GM21529 (cell line): ENCODE measurements around the gene CSHL1.

ENCODE experiments used
- ATAC-seq: cut with Tn5 transposase; IDR thresholded peaks from one replicate; pipeline ENCODE4 v1.9.1; 2021; ENCODE audit not compliant: unreplicated experiment

Gene CSHL1

DNA sequence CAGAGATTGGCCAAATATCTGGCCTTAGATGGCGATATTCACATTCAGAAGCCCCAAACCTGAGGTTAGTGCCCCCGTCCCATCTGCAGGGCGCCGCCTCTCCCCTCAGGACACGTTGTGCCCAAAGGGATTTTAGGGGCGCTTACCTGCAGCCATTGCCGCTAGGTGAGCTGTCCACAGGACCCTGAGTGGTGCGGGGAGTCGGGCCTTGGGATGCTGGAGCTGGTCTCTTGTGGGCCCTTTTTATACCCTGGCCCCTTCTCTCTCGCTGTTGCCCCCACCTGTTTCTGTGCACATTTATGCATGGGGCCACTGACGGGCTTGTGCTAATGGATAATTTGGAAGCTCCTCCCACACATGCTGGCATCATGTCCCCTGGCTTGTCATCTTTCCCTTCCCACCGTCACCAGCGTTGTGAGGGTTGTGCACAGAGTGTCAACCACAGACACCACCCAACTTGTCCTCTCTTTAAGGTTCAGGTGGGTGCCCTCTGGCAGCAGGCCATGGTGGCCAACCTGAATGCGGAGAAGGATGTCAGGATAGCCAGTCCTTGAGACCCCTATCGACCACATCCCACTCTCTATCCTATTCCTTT, at the start of gene CSHL1:
CSHL1 (minus strand) TSS at position 218 of the 595 bp plus-strand sequence; CDS start at position 156, 62 bp downstream.
- ATAC-seq, result no peak

GRCh38 chr17:63960430-63960829, 49.4 kb upstream of the CSHL1 start:
- no peak for ATAC-seq

DNA sequence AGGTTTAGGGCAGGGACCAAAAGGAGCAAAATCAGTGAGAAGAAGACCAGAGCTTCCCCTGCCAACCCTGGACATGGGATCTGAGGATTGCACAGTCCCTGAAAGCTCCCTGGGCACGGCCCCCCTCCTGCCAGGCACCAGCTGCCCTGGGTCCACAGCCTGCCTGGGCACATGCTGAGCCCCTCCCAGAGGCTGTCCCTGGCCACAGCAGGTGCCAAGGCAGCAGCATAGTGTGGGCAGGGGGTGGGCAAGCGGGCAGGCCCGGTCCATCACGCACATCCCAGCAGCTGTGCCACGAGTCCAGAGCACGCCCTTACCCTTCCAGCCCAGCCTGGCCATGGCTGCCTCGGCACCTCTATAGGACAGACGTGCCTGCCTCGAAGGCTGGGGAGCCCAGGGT, 48.9 kb upstream of the CSHL1 start:
- ATAC-seq, result no peak

DNA sequence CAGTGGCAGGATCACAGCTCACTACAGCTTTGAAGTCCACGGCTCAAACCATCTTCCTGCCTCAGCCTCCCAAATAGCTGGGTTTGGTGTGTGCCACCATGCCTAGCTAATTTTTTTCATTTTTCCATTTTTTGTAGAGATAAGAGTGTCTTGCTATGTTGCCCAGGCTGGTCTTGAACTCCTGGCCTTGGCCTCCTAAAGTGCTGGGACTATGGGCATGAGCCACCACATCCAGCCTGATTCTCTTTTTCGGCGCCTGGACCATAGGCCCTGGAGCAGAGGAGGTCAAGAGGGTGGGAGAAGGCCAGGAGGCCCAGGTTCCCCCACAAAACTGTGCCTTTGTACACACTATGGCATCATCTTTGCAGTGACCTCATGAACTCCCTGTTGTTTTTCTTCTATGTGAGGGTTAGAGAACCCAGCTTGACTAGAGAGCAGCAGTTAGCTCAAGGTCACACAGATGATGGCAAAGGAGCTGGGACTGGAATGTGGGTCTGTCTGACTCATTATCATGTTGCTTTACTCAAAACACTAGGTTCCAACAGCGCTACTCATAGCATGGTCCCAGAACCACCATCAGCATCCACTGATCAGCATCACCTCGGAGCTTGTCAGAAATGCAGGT, 45.4 kb upstream of the CSHL1 start:
- ATAC-seq, result no peak

DNA sequence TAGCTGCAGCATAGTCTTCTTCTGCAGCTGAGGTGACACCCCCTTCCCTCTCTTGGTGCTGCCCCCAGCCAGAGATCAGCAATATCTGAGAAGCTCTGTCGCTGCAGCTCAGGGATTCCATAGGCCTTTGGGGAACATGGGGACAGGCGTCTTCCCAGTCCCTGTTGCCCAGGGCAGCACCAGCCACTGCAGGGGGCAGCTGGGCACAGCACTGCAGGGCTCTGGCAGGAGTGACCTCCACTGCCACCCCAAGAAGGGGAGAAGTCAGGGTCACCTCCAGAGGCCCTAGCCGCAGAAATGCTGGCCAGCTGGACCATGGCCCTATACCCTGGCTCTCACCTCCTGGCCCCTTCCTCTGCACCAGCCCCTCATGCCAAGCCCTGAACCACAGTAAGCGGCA, 44.7 kb upstream of the CSHL1 start:
- ATAC-seq, result no peak

- no peak for ATAC-seq
Observed at GRCh38 chr17:63955232-63955631, 44.2 kb upstream of the CSHL1 start.

DNA sequence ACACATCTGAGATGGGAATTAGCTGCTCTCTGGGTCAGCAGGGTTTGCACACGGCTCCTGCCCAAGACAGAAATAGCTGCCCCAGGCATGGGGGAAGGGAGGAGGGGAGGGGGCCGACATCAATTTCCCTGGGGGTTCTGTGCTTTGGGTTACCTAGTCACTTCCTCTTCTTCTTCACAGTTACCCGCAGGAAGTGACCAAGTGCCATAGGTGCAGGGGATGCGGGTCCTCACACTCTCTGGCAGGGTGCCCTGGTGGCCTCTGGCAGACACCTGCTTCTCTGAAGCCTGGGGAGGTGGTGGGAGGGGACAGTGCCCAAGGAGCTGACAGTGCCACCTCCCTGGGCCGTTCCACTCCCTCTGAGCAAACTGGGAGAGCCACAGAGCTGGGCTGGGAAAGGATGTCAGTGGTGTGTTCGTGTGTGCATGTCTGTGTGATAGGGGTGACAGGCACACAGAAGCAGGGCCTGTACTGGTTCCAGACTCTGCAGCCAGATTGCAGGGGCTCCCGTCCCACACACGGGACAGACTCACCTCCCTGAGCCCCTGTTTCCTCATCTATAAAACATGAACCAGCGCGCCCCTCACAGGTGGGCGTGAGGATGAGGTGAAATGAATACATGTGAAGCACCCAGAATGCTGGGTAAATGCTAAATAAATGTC, 43.5 kb upstream of the CSHL1 start:
- no peak for ATAC-seq

- no peak for ATAC-seq
Observed at GRCh38 chr17:63950940-63951907, 40.2 kb upstream of the CSHL1 start.

- no peak for ATAC-seq
Observed at GRCh38 chr17:63949576-63950250, 38.7 kb upstream of the CSHL1 start.

GRCh38 chr17:63948521-63948920, 37.5 kb upstream of the CSHL1 start:
- ATAC-seq, result no peak

GRCh38 chr17:63947711-63948330, 36.8 kb upstream of the CSHL1 start:
- ATAC-seq, result no peak

DNA sequence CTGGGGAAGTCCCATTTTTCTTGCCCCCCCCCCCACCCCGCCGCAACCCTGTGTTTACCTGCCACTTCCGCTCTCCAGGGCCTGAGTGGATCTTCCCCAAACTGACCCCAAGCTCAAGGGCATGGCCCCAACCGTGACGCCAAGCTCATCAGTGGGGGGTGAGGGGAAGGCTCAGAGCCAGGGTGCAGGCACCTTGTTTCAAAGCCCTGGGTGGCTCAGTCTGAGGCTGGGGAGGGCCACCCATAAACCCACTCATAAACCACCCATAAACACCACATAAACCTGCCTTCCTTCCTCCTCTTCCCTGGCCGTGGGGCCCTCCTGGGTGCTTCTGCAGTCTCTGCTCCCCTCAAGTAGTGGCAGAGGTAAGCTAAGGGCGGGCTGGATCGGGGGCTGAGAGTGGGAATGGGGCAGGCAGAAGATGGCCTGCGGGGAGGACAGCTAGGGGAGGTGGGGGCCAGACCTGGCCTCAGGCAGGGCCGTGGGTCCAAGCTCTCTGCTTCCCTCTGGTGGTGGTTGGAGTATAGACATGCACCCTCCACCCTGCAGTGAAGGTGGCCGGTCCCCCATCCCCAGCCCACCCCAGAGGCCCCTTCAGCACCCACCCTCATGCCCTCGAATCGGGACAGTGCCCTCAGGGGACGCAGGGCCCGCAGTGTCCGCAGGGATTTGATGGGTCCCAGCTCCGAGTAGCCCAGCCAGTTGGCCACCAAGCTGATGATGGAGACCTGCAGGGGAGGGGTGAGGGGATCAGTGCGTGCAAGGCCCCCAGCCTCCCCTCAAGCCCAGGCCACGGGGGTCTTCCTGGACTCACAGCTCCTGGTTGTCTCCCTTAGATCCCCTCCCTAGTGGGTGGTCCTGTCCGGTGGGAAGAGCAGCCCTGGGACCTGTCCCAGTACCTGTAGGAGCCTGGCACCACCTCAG, 35.6 kb upstream of the CSHL1 start:
- ATAC-seq, result no peak

DNA sequence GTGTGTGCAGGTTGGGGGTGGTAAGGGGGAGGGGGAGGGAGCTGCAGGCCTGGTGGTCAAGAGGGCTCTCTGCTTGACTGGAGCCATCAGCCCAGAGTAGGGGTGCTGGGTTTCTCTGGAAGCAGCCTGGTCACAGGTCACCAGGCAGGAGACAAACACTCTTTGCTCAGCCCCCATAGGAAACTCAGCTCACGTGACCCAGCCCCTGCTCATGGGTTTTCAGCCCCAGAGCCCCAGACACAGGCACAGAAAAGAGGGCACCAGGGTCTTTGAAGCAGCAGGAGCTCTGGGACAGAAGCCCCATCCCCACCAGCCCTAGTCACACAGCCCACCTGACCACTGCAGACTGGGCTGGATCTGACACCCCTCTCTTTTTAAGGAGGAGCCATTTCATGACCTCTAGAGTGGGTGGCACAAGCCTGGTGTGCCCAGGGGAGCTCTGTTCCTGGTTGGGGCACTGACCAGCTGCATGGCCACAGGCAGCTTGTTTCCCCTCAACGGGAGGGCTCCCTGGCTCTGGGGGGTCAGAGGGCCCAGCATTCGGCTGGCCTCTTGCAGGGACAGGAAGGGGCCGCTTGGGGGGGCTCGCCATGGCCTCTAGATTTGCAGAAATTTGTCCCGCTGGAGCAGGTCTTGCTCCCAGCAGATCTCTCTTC, 34.9 kb upstream of the CSHL1 start:
- ATAC-seq, result no peak

- ATAC-seq, result no peak
Observed at GRCh38 chr17:63944736-63945499, 33.9 kb upstream of the CSHL1 start.

DNA sequence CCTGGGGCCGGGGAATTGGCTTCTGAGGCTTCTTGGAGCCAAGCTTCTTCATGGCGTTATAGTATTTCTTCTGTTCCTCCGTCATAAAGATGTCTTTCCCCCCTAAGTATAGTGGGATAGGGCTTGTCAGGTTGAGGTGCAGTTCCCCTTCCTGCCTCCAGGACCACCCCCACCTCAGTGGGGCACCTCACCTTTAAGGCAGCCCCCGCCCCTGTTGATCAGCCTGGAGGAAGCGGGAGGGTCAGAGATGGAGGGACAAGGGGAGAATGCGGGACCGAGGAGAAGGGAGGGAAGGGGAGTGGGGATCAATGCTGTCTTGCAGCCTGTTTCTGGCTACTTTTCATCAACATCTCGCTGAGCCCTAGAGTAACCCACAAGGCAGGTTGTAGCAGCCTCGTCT, 32.7 kb upstream of the CSHL1 start:
- ATAC-seq, result no peak

DNA sequence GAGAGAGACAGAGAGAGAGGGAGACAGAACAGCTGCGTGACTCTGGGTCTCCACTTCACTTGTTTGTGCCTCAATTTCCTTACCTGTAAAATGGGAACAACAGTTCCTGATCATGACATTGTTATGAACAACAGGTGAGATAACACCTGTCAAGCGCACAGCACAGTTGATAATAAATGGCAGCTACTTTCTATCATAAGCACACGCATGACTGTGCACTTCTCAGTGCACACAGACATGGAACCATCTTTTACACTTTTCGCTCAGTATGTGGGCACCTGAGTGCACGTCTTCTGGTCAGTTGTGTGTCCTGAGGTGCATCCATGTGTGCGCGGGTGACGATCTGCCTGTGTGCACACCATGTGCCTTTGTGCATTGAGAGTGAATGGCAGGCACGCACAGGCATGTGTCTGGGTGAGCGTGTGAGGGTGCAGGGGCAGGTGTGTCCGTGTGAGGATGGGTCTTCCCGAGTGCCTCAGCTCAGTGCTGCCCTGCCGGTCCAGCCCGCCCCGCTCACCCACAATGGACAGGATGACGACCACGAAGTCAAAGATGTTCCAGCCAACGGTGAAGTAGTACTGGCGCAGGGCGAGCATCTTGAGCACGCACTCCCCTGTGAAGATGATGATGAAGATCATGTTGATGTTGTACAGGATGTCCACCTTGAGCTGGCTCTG, 31.4 kb upstream of the CSHL1 start:
- no peak for ATAC-seq

DNA sequence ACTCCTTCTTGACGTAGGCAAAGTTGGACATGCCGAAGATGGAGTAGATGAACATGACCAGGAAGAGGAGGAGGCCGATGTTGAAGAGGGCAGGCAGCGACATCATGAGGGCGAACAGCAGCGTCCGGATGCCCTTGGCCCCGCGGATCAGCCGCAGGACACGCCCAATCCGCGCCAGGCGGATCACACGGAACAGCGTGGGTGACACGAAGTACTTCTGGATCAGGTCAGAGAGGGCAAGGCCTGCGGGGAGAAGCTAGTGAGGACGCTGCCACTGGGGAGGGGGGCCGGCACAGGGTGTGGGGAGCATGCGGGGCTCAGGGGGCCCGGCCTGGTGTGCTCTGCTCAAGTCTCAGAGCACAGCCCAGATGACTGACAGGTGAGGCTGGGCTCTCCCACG, 30.7 kb upstream of the CSHL1 start:
- no peak for ATAC-seq

DNA sequence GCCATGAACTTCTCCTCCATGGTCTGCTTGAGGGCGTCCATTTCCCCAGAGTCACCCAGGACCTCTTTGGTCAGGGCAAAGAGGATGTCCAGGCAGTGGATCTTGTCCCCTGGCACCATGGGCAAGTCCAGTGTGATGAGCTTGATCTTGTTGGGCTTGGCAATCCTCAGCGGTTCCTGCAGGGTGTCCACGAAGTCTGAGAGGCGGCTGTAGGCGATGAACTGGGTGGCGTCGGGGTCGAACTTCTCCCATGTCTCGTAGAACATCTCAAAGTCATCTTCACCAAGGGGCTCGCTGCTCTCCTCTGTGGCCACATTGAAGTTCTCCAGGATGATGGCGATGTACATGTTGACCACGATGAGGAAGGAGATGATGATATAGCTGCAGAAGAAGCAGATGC, 30.1 kb upstream of the CSHL1 start:
- no peak for ATAC-seq
